ENCODE measurements around the gene ISL1. TPM values are rescaled to one million over a fixed set of nuclear protein-coding genes. Genes with fewer than 3 reads are reported as not detected.

Gene ISL1
- polyA plus RNA-seq, 3 donors: not detected

GRCh38 chr5:51386916-51387883, 4.0 kb downstream of the ISL1 start:
- DNase-seq: no peak

- DNase-seq: no peak
Observed at GRCh38 chr5:51387884-51388275, 4.6 kb downstream of the ISL1 start.

GRCh38 chr5:51388488-51389287, 5.4 kb downstream of the ISL1 start:
- no peak for DNase-seq

- DNase-seq: no peak
Observed at GRCh38 chr5:51389288-51389576, 6.0 kb downstream of the ISL1 start.

GRCh38 chr5:51389577-51390463, 6.6 kb downstream of the ISL1 start:
- no peak for DNase-seq

GRCh38 chr5:51391175-51391574, 7.9 kb downstream of the ISL1 start:
- no peak for DNase-seq

GRCh38 chr5:51392689-51393199, 9.5 kb downstream of the ISL1 start:
- DNase-seq: no peak

GRCh38 chr5:51394609-51395008, 11.4 kb downstream of the ISL1 start:
- DNase-seq: no peak

GRCh38 chr5:51395245-51395644, 12.0 kb downstream of the ISL1 start:
- DNase-seq: no peak

- no peak for DNase-seq
Observed at GRCh38 chr5:51395666-51396356, 12.6 kb downstream of the ISL1 start.

- DNase-seq: no peak
Observed at GRCh38 chr5:51396797-51397196, 13.5 kb downstream of the ISL1 start.

- DNase-seq: no peak
Observed at GRCh38 chr5:51397996-51398395, 14.7 kb downstream of the ISL1 start.

- no peak for DNase-seq
Observed at GRCh38 chr5:51398875-51399642, 15.8 kb downstream of the ISL1 start.

GRCh38 chr5:51399643-51400006, 16.4 kb downstream of the ISL1 start:
- DNase-seq: no peak

GRCh38 chr5:51404255-51404654, 21.0 kb downstream of the ISL1 start:
- no peak for DNase-seq

GRCh38 chr5:51411921-51412325, 28.7 kb downstream of the ISL1 start:
- DNase-seq: no peak

- no peak for DNase-seq
Observed at GRCh38 chr5:51414516-51414915, 31.3 kb downstream of the ISL1 start.

GRCh38 chr5:51416149-51416548, 32.9 kb downstream of the ISL1 start:
- no peak for DNase-seq

- no peak for DNase-seq
Observed at GRCh38 chr5:51433052-51433710, 49.9 kb downstream of the ISL1 start.

- no peak for DNase-seq
Observed at GRCh38 chr5:51439232-51439631, 56.0 kb downstream of the ISL1 start.
